CD4-positive, alpha-beta memory T cell (primary cell): ENCODE data around the gene EMILIN1. TPM values are rescaled to one million over a fixed set of nuclear protein-coding genes. Genes with fewer than 3 reads are reported as not detected.

Experiments
- CTCF ChIA-PET: fragments of 350-600 bp; sonication (Branson Sonifier 250); formaldehyde crosslinking; loops from one replicate; lab custom pipeline; 2021; ENCODE audit warnings: inconsistent platforms; ENCODE audit not compliant: partially characterized antibody; lab: Charles Lee
- POLR2A ChIA-PET: fragments of 350-600 bp; sonication (Branson Sonifier 250); formaldehyde crosslinking; loops from one replicate; lab custom pipeline; 2021; ENCODE audit not compliant: partially characterized antibody; lab: Charles Lee
- DNase-seq, 5 donors: peaks; one replicate each; pipeline versions ENCODE4 v3.0.0 to v3.0.0-alpha.2; 2020 to 2022; ENCODE audit warnings: mixed read lengths in 1 of 5
- H3K27ac ChIP-seq: one replicate; pipeline ENCODE4 v1.7.0; 2013; ENCODE audit warnings: low read depth, low read length
- H3K27me3 ChIP-seq: 2 replicates; pipeline ENCODE4 v1.7.0; 2013; ENCODE audit warnings: mild to moderate bottlenecking, low read length, moderate library complexity; ENCODE audit not compliant: insufficient read depth
- H3K36me3 ChIP-seq: 2 replicates; pipeline ENCODE4 v1.7.0; 2013; ENCODE audit warnings: mild to moderate bottlenecking, low read length, moderate library complexity; ENCODE audit not compliant: insufficient read depth
- H3K4me1 ChIP-seq: 2 replicates; pipeline ENCODE4 v1.7.0; 2013; ENCODE audit warnings: mild to moderate bottlenecking, low read length, moderate library complexity; ENCODE audit not compliant: insufficient read depth
- H3K4me3 ChIP-seq, 2 donors: one replicate each; pipeline ENCODE4 v1.7.0; 2013; ENCODE audit warnings: low read length in 2 of 2, mild to moderate bottlenecking in 1 of 2
- H3K9me3 ChIP-seq, 2 donors: one replicate each; pipeline ENCODE4 v1.7.0; 2013; ENCODE audit warnings: low read length in 2 of 2, control low read depth in 1 of 2; ENCODE audit not compliant: control insufficient read depth in 1 of 2
- H3K27ac Mint-ChIP-seq, 7 donors: one replicate each; pipeline ENCODE4 v1.8.0; 2020 to 2021; ENCODE audit warnings: mixed read lengths in 7 of 7, mild to moderate bottlenecking in 6 of 7, inconsistent platforms in 3 of 7, moderate library complexity in 3 of 7
- H3K27me3 Mint-ChIP-seq, 2 donors: one replicate each; pipeline ENCODE4 v1.8.0; 2020 to 2021; ENCODE audit warnings: mixed read lengths in 2 of 2
- H3K36me3 Mint-ChIP-seq, 2 donors: one replicate each; pipeline ENCODE4 v1.8.0; 2020 to 2021; ENCODE audit warnings: mixed read lengths in 2 of 2, inconsistent platforms in 1 of 2, mild to moderate bottlenecking in 1 of 2
- H3K4me1 Mint-ChIP-seq, 4 donors: one replicate each; pipeline ENCODE4 v1.8.0; 2020 to 2021; ENCODE audit warnings: mixed read lengths in 4 of 4, mild to moderate bottlenecking in 1 of 4
- H3K4me3 Mint-ChIP-seq, 8 donors: one replicate each; pipeline ENCODE4 v1.8.0; 2020 to 2021; ENCODE audit warnings: mixed read lengths in 8 of 8, mild to moderate bottlenecking in 7 of 8, moderate library complexity in 6 of 8, inconsistent platforms in 3 of 8
- H3K9me3 Mint-ChIP-seq, 8 donors: one replicate each; pipeline ENCODE4 v1.8.0; 2020 to 2021; ENCODE audit warnings: mixed read lengths in 8 of 8, mild to moderate bottlenecking in 5 of 8, inconsistent platforms in 3 of 8, moderate library complexity in 1 of 8
- intact Hi-C: fragments of 100-400 bp; cut with micrococcal nuclease; formaldehyde crosslinking; loops from one replicate; pipeline ENCODE4 v1.15.1; 2023
- polyA plus RNA-seq, 2 donors: library from polyadenylated mRNA; unstranded; fragments of 300-500 nt; fragmentation: Illumina TruSeq; gene quantifications; one replicate each; pipeline ENCODE4 v1.2.3, GENCODE V29; 2021
- total RNA-seq, 2 experiments: library from RNA; stranded (reverse); gene quantifications; one replicate each; pipeline ENCODE4 v1.2.3, GENCODE V29; 2021

The EMILIN1 gene
- total and polyA plus RNA-seq, 4 experiments from 2014 or later, result 0.33 to 0.81 (median 0.51) TPM

DNA sequence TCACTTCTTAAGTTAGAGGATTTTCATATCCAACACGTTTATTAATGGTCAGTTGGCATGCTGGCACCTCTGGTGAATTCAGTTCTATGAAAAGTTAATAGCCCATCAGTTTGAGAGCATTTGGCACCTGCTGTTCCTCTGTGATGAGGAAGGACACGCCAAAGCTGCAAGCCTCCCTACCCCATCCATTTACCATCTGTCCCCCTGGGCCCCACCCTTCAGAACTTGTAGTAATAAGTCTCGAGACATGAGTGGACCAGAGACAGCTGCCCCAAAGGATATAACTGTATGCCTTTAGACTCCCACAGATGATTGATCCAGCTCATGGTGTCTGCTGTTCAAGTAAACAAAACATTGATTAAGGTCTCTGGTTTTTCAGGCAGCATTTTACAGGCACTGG is 13.3 kb upstream of the EMILIN1 start:
- Mint-ChIP-seq H3K27me3 (no peaks in the 10 kb centered on the region), H3K27ac (peak overlapping the region in 2 of 7 donors; percentile 33 to 88), H3K4me1 (peaks cover 25 to 42% (median 39%) of the 10 kb centered on the region in 4 donors), H3K4me3 (no peak overlapping the region), H3K36me3 (peaks cover 35 to 58% of the 10 kb centered on the region in 2 donors), H3K9me3 (no peaks in the 10 kb centered on the region)
- ChIA-PET CTCF (interaction anchor here (1.1 to 1.4 kb wide), 3 partner anchors 12 to 16 kb away, joined by 4 to 5 read pairs (median 4); partner anchors contain the start of gene AGBL5), POLR2A (interaction anchor here (1.4 to 8.1 kb wide), 5 partner anchors 8 to 20 kb away, joined by 4 to 53 read pairs (median 5); partner anchors contain the start of gene AGBL5)
- no peak for DNase-seq
- Histone ChIP-seq H3K36me3 (peaks cover 26% of the 10 kb centered on the region), H3K4me1 (peaks cover 16% of the 10 kb centered on the region), H3K9me3 (no peaks in the 10 kb centered on the region), H3K27ac (no peak overlapping the region), H3K27me3 (no peaks in the 10 kb centered on the region), H3K4me3 (no peak overlapping the region)
- intact Hi-C loops, result no loop called here

DNA sequence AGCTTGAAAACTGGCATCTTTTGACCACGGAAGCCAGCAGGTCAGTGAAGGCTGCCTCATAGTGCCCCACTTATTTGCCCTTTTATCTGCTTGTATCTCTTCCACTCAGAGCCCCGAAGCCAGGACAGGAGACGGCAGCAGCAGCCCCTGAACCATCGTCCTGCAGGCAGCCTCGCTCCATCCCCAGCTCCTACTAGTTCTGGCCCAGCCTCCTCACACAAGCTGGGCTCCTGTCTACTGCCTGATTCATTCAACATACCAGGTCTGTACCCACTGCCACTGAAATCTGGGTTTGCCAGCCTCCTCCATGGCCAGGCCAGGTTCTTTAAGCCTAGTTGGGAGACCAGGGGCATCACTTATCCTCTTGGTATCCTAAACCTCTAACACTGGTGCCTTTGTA is 11.0 kb upstream of the EMILIN1 start:
- Mint-ChIP-seq H3K4me3 (no peak overlapping the region), H3K36me3 (peaks cover 34 to 63% of the 10 kb centered on the region in 2 donors), H3K4me1 (peaks cover 30 to 60% (median 53%) of the 10 kb centered on the region in 4 donors), H3K9me3 (no peaks in the 10 kb centered on the region), H3K27me3 (no peaks in the 10 kb centered on the region), H3K27ac (peak overlapping the region in 1 of 7 donors; percentile 18)
- ChIA-PET CTCF (interaction anchor here (1.8 to 2.8 kb wide), 2 partner anchors 15 to 17 kb away, joined by 4 to 8 read pairs; partner anchors contain the start of gene AGBL5), POLR2A (interaction anchor here (0.9 to 18.9 kb wide), 3 partner anchors 12 to 67 kb away, joined by 4 to 402 read pairs (median 187); partner anchors contain the start of genes AGBL5, KHK and PREB)
- Histone ChIP-seq H3K9me3 (no peaks in the 10 kb centered on the region), H3K4me1 (peaks cover 30% of the 10 kb centered on the region), H3K36me3 (peaks cover 26% of the 10 kb centered on the region), H3K27ac (no peak overlapping the region), H3K4me3 (no peak overlapping the region), H3K27me3 (no peaks in the 10 kb centered on the region)
- DNase-seq, result no peak
- intact Hi-C loops, result no loop called here

DNA sequence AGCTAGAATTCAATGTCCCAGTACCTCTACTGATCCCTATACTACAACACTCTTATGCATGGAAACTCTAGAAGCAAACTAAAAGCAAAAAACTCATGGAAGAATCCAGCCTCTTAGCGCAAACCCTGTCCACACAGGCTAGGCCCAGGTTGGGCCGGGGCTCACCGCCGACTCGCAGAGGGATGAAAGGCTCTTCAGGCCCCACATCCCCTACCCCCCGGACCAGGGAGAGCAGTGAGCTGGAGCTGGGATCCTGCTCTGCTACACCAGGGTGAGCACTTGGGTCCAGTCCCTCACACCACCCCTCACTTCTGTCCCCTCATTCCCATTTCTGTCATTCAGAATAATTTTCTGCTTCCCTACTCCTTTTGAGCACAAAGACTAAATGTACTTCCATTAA is 9.0 kb upstream of the EMILIN1 start:
- Histone ChIP-seq H3K4me1 (peaks cover 46% of the 10 kb centered on the region), H3K4me3 (no peak overlapping the region), H3K27me3 (no peaks in the 10 kb centered on the region), H3K9me3 (no peaks in the 10 kb centered on the region), H3K36me3 (peaks cover 26% of the 10 kb centered on the region), H3K27ac (peak overlapping the region; percentile 95)
- POLR2A ChIA-PET, result interaction anchor here (8.9 to 18.9 kb wide), 2 partner anchors 14 kb away, joined by 187 to 402 read pairs; partner anchors contain the start of genes AGBL5 and KHK
- no peaks in the 10 kb centered on the region for H3K9me3 Mint-ChIP-seq
- intact Hi-C loops, result no loop called here
- CTCF ChIA-PET, result interaction anchor here (1.1 to 2.8 kb wide), 3 partner anchors 17 to 19 kb away, joined by 3 to 8 read pairs (median 4); partner anchors contain the start of genes AGBL5 and KHK
- no peaks in the 10 kb centered on the region for H3K27me3 Mint-ChIP-seq
- no peak for DNase-seq
- H3K27ac Mint-ChIP-seq, result peak overlapping the region in 6 of 7 donors; percentile 20 to 96 (median 78)
- H3K4me1 Mint-ChIP-seq, result peaks cover 31 to 71% (median 60%) of the 10 kb centered on the region in 4 donors
- peak overlapping the region in 7 of 8 donors; percentile 6 to 97 (median 36) for H3K4me3 Mint-ChIP-seq
- H3K36me3 Mint-ChIP-seq, result peaks cover 24 to 47% of the 10 kb centered on the region in 2 donors

DNA sequence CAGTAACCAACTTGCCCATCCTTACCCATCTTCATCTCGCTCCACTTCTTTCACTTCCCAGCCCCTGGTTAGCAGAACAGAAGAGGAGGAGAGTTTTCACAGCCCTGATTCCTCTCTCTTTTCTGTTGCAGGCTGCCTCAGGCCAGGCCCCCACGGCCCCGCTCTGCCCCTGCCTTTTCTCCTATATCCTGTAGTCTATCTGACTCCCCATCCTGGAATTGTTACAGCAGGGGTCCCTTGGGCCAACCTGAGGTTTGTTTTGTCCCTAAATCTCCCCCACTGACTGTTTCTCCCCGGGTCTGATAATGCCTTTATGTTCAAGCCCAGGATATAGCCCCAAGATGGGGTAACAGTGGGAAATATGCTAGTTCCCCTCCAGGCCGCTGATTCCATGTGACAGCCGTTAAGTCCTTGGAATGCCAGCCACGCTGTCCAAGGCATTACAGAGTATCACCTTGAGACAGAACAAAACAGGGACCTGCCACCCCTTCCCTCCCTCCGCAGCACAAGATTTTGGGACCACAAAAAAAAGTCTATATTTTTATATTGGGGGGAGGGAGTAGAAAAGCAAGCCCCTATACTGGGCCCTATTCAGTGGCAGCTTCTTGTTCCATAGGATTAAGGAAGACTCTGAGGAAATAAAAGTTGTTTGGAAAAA is 8.3 kb upstream of the EMILIN1 start:
- H3K4me1 ChIP-seq, result peaks cover 52% of the 10 kb centered on the region
- Mint-ChIP-seq H3K36me3 (peaks cover 24 to 44% of the 10 kb centered on the region in 2 donors), H3K4me3 (peak overlapping the region; percentile 47 to 98 (median 97)), H3K27me3 (no peaks in the 10 kb centered on the region), H3K27ac (peak overlapping the region; percentile 93 to 99 (median 98)), H3K9me3 (no peaks in the 10 kb centered on the region), H3K4me1 (peaks cover 37 to 78% (median 66%) of the 10 kb centered on the region in 4 donors)
- POLR2A ChIA-PET, result interaction anchor here (1.4 to 18.9 kb wide), 4 partner anchors 14 to 287 kb away, joined by 3 to 402 read pairs (median 102); partner anchors contain the start of genes AGBL5, GTF3C2, KHK and TMEM214
- intact Hi-C loops, result loop anchor here (2.0 kb wide), 1 partner anchor 37 kb away; the partner anchor contains the start of gene TMEM214
- H3K27me3 ChIP-seq, result no peaks in the 10 kb centered on the region
- peak overlapping the region; percentile 95 for H3K27ac ChIP-seq
- CTCF ChIA-PET, result interaction anchor here (1.8 to 5.7 kb wide), 3 partner anchors 14 to 19 kb away, joined by 4 to 46 read pairs (median 8); partner anchors contain the start of genes AGBL5 and KHK
- H3K9me3 ChIP-seq, result no peaks in the 10 kb centered on the region
- H3K36me3 ChIP-seq, result peaks cover 26% of the 10 kb centered on the region
- DNase-seq, result no peak
- H3K4me3 ChIP-seq, result no peak overlapping the region

DNA sequence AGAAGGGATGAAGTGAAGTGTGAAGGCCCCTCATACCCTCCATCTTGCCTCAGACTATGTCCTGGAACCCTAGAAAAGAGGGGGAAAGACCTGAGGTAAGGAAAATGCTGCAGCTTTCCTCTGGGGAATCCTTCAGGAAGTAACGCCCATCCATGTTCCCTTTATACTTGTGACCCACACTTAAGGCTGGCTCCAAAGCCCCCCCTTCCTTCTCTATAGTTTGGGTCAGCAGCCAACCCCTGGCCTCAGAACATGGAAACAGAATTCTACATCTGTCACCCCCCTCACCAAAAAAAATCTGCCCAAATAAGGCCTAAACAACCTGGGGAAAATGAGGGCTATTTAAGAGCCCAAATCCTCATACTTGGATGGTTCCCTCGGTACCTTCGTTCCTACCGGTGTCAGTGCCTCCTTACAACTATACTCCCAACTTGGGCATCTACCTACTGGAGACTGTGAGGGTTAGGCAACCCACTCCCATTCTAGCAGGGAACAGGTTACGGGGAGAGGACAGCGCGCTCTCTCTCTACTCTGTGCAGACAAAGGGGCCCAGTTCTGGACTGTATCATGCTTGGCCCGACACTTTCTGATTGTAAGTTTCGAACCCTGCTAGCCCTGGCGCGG is 7.7 kb upstream of the EMILIN1 start:
- CTCF ChIA-PET, result interaction anchor here (1.0 to 5.7 kb wide), 4 partner anchors 14 to 299 kb away, joined by 3 to 46 read pairs (median 9); partner anchors contain the start of genes AGBL5 and KHK
- intact Hi-C loops, result loop anchor here (1.0 to 2.0 kb wide), 4 partner anchors 11 to 38 kb away; partner anchors contain the start of genes AGBL5, KHK and TMEM214
- Histone ChIP-seq H3K9me3 (no peaks in the 10 kb centered on the region), H3K36me3 (peaks cover 26% of the 10 kb centered on the region), H3K27ac (peak overlapping the region; percentile 95), H3K4me1 (peaks cover 59% of the 10 kb centered on the region), H3K27me3 (no peaks in the 10 kb centered on the region), H3K4me3 (peak overlapping the region; percentile 95 to 97)
- Mint-ChIP-seq H3K36me3 (peaks cover 24 to 38% of the 10 kb centered on the region in 2 donors), H3K9me3 (no peaks in the 10 kb centered on the region), H3K27ac (peak overlapping the region; percentile 93 to 99 (median 98)), H3K4me1 (peaks cover 41 to 82% (median 69%) of the 10 kb centered on the region in 4 donors), H3K27me3 (no peaks in the 10 kb centered on the region), H3K4me3 (peak overlapping the region; percentile 92 to 98 (median 97))
- no peak for DNase-seq
- POLR2A ChIA-PET, result interaction anchor here (0.7 to 18.9 kb wide), 12 partner anchors 8 to 357 kb away, joined by 3 to 402 read pairs (median 4); partner anchors contain the start of genes AGBL5, ATRAID, GTF3C2 and KHK

DNA sequence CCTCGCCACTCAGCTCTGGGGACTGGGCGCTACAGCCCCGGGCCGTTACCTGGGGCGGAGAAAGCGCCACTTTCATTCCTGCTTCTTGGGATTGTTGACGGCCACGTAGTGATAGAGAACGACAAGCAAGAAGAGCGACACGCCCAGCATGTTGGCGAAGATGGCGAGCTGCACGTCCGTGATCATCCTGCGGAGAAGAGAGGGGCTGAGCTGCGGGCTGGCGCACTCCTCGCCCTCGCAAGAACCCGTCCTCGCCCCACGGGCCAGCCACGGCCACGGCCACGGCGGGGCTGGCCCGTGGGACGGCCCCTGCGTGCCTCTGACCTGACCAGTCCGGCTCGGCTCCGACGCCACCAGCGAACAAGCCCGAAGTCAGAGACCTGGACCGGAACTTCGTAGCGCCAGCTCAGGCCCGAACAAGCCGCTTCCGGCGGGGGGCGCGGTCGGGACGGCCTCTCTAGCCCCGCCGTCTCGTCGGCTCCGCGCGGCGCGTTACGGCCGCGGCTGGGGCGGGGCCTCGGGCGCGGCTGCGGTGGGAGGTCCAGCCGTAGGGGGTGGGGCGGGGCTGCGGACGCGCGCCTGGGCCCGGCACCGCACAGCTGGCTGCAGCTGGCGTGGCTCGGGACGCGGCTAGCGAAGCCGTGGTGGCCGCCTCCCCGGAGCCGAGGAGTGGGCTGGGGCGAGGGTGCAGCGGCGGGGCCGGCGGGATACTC is 7.0 kb upstream of the EMILIN1 start, which contains the start of gene OST4:
Gene OST4 (minus strand): TSS at position 378 of the 713 bp plus-strand sequence.
- Histone ChIP-seq H3K4me1 (peaks cover 62% of the 10 kb centered on the region), H3K27me3 (no peaks in the 10 kb centered on the region), H3K4me3 (peak within 1 kb of the TSS; percentile 95 to 97), H3K36me3 (peaks cover 26% of the 10 kb centered on the region), H3K27ac (peak within 1 kb of the TSS; percentile 95), H3K9me3 (no peaks in the 10 kb centered on the region)
- Mint-ChIP-seq H3K27me3 (no peaks in the 10 kb centered on the region), H3K9me3 (no peaks in the 10 kb centered on the region), H3K36me3 (peaks cover 20 to 35% of the 10 kb centered on the region in 2 donors), H3K27ac (peak within 1 kb of the TSS; percentile 93 to 99 (median 98)), H3K4me1 (peaks cover 44 to 86% (median 70%) of the 10 kb centered on the region in 4 donors), H3K4me3 (peak within 1 kb of the TSS; percentile 92 to 98 (median 97))
- intact Hi-C loops, result loop anchor here (1.0 to 2.0 kb wide), 4 partner anchors 10 to 39 kb away; partner anchors contain the start of genes AGBL5, KHK and TMEM214
- ChIA-PET POLR2A (interaction anchor here (0.7 to 18.9 kb wide), 16 partner anchors 9 to 357 kb away, joined by 3 to 402 read pairs (median 4); partner anchors contain the start of genes AGBL5, ATRAID, GTF3C2 and KHK), CTCF (interaction anchor here (1.0 to 5.7 kb wide), 4 partner anchors 13 to 298 kb away, joined by 3 to 46 read pairs (median 9); partner anchors contain the start of genes AGBL5 and KHK)
- DNase-seq, result peak; percentile 87 to 91 (median 89)
